Progenitor cell of endocrine pancreas (in vitro differentiated cells): ENCODE data around the gene SMAD2. TPM values are rescaled to one million over a fixed set of nuclear protein-coding genes. Genes with fewer than 3 reads are reported as not detected.
"Not testable (repeated sequence)": the region's sequence is repeated elsewhere in the genome, so short reads cannot be mapped to it uniquely, and the experiment has no call there.

Source experiments
- DNase-seq: peaks from one replicate; pipeline ENCODE4 v3.0.0; 2021; ENCODE audit warnings: low spot score; ENCODE audit not compliant: unreplicated experiment
- H3K27ac Mint-ChIP-seq: 2 replicates; pipeline ENCODE4 v1.8.0; 2021; ENCODE audit warnings: mild to moderate bottlenecking, moderate library complexity, mixed read lengths
- H3K27me3 Mint-ChIP-seq: 2 replicates; pipeline ENCODE4 v1.8.0; 2021; ENCODE audit warnings: mixed read lengths
- H3K36me3 Mint-ChIP-seq: 2 replicates; pipeline ENCODE4 v1.8.0; 2022; ENCODE audit warnings: mixed read lengths; ENCODE audit not compliant: insufficient read depth
- H3K4me1 Mint-ChIP-seq: 2 replicates; pipeline ENCODE4 v1.8.0; 2021; ENCODE audit warnings: low read depth, mixed read lengths
- H3K4me3 Mint-ChIP-seq: 2 replicates; pipeline ENCODE4 v1.8.0; 2021; ENCODE audit warnings: low read depth, mild to moderate bottlenecking, moderate library complexity, mixed read lengths
- H3K9me3 Mint-ChIP-seq: 2 replicates; pipeline ENCODE4 v1.8.0; 2021; ENCODE audit warnings: low read depth, mixed read lengths
- CTCF ChIP-seq: fragments of 200-600 bp; sonication (generic); IDR thresholded peaks from one replicate; pipeline ENCODE4 v1.5.0; 2021; ENCODE audit warnings: antibody characterized with exemption, mild to moderate bottlenecking; ENCODE audit not compliant: unreplicated experiment
- total RNA-seq: library from RNA; stranded (reverse); gene quantifications from 2 replicates; pipeline ENCODE4 v1.2.1, GENCODE V29; 2021

Gene SMAD2
- total RNA-seq, 1 donor from 2014 or later: 140 TPM

GRCh38 chr18:47771922-47772321, 158.5 kb downstream of the SMAD2 start:
- TF ChIP-seq CTCF: no peak

GRCh38 chr18:47767699-47768098, 162.8 kb downstream of the SMAD2 start:
- peaks cover 7% of the 10 kb centered on the region for H3K27me3 Mint-ChIP-seq
- TF ChIP-seq CTCF: no peak
- H3K36me3 Mint-ChIP-seq: no peaks in the 10 kb centered on the region
- H3K27ac Mint-ChIP-seq: no peak overlapping the region
- no peak overlapping the region for H3K4me3 Mint-ChIP-seq
- H3K9me3 Mint-ChIP-seq: no peaks in the 10 kb centered on the region
- H3K4me1 Mint-ChIP-seq: no peaks in the 10 kb centered on the region
- no peak for DNase-seq

More at GRCh38 chr18:47771922-47772321, 158.5 kb downstream of the SMAD2 start:
- no peak for DNase-seq
- no peaks in the 10 kb centered on the region for H3K4me1 Mint-ChIP-seq
- no peaks in the 10 kb centered on the region for H3K36me3 Mint-ChIP-seq
- H3K27me3 Mint-ChIP-seq: peaks cover 10% of the 10 kb centered on the region
- H3K4me3 Mint-ChIP-seq: no peak overlapping the region
- H3K9me3 Mint-ChIP-seq: no peaks in the 10 kb centered on the region
- H3K27ac Mint-ChIP-seq: no peak overlapping the region

GRCh38 chr18:47767198-47767597, 163.3 kb downstream of the SMAD2 start:
- not testable (repeated sequence) for H3K4me1 Mint-ChIP-seq, H3K27me3 Mint-ChIP-seq, H3K9me3 Mint-ChIP-seq, H3K4me3 Mint-ChIP-seq, H3K27ac Mint-ChIP-seq, H3K36me3 Mint-ChIP-seq, DNase-seq
